GM21717 (cell line): ENCODE data around the gene CDHR5.
A peak's percentile ranks its signal among the peaks of the same experiment; 100 is the strongest.

Source experiments
- ATAC-seq: cut with Tn5 transposase; IDR thresholded peaks from one replicate; pipeline ENCODE4 v1.9.1; 2021; ENCODE audit warnings: mild to moderate bottlenecking, moderate library complexity; ENCODE audit not compliant: unreplicated experiment

CDHR5 gene

DNA sequence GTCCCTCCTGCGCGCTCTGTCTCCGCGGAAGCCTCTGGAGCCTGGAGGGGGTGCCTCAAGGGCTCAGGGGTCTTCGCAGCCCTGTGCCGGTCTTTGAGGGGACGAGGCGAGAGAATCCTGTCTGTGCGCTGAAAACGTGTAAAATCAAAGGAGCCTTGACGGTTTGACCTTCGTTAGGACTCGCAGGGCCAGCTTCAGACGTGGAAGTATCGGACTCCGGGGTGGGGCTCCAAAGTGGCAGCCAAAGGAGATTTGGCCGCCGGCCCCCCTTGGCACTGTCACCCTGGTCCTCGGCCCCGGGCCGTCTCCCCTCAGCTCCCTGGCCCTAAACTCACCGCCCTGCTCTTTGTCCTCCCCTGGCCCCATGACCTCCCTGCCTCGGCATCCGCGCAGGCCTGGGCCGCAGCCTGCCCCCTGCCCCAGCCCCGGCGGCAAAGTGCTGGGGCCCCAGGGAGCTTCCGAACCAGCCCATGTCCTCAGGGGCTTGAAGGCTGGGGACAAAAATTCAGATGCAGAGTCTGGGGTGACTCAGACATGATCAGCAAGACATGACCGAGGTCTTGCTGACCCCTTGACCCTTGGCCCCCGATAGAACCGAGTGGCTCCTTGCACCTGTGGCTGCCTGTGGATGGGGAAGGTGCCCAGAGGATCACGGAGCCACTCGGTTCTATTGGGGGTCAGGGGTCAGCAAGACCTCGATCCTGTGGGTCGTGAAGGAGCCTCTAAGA is 55.4 kb downstream of the CDHR5 start:
- no peak for ATAC-seq

DNA sequence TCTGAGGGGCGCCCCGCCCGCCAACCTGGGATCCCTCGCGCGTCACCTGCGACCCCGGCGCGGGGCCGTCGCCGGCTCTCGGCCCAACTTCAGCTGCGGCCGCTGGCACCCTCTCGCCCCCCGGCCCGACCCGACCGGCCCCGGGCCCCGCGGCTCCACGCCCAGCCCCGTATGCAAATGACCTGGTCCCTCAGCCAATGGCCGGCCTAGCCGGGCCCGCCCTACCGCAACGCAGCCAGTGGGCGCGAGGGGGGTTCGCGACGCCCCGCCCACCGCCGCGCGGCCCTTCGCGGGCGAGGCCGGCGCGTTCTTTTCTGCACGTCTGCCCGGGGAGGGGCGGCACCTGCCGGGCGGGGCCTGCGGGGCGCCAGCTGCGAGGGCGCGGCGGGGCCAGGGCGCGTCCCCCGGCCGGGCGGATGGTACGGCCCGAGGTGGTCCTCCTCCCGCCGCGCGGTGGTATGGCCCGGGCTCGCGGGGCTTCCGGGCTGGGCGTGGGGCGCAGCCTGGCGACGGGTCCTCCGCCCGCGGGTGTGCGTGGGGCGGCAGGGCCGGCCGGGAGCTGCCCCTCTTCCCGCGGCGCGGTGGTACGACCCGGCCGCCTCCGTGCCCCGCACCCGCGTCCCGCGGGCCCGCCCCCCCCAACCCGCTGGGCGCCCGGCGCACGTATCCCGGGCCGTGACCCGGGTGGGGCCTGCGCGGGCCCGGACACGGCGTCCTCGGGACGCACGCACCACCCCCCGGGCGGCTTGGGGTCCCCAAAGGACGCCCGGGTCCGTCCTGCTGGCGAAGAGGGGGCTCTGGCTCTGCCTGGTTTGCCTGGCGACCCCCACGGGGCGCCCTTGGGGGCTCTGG is 56.2 kb downstream of the CDHR5 start:
- peak; percentile 73 for ATAC-seq

DNA sequence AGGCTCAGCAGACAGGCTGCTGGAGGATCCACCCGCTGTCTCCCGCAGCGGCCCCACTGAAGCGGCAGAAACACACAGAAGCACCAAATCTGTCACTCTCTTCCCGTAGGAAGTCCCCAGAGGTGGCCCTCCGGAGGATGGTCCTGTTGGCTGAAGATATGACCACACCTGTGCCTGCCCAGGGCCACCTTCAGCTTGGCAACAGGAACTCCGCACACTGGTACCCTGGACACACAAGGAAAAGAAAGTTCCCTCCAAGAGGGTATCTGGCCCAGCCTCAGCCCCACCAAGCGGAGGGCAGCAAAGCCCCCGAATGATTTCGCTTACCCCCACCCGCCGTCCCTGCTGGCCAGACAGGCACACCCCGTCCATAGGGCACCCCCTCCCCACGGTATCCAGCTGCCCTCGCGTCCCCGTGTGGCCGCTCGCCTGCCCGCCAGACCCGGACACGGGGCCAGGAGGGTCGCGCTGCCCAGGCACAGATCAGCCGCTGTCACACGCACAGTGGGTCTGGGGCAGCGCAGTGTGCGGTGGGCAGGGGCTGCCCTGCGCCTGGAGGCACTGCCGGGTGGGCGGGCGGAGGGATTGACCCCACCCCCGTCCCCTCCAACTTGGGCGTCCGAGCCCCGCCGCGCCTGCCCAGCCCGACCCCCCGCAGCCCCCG is 57.0 kb downstream of the CDHR5 start:
- ATAC-seq, result no peak

DNA sequence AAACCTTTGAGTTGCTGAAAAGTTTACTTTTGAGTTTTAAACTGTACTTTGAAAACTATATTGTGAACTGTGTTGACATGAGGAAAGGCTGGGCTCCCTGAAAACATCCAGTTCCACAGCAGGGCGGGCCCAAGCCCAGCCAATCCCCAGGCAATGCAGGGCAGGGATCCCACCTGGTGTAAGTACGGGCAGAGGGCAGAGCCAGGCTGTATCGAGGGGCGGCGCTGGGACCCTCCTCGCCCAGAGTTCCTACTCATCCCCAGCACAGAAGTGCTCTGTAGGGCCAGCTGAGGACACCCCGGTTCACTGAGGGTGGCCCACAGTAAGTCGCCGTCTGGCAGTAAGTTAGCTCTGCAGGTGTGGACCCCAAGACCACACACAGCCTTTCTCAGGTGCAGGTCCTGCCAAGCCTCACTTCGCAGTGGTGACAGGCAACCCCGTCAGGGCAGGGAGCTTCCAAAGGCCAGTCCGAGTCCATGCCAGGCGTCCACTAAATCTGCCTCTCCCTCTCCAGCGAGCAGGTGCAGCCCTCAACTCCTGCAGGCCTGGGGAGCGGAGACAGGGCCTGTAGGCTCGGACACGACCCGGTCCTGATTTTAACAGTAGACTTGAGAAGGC is 57.6 kb downstream of the CDHR5 start:
- no peak for ATAC-seq
